ENCODE data around the gene HHAT. TPM values are rescaled to one million over a fixed set of nuclear protein-coding genes. Genes with fewer than 3 reads are reported as not detected.
A peak's percentile ranks its signal among the peaks of the same experiment; 100 is the strongest.

Gene HHAT
- total RNA-seq, 1 donor from 2014 or later, result 14.7 TPM

DNA sequence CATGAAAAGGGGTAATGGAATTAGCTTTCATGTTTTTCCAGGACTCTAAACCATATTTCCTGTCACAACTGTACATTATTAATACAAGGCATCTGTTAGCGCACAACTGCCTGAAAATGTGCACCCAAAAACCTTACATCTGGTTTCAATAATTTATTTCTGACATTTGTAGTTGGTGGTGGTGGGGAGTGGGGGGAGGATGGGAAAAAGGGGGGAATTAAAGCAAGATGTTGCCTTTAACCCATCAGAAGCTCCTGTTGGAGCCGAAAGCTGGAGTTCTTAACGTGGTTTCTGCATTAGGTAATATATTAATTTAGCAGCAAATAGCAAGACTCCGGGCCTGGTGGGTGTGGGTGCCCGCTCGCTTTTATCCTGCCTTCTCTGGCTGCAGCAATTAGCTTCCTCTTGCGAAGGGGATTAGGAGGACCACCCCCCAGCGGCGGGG lies 36.9 kb upstream of the HHAT start:
- Mint-ChIP-seq H3K36me3 (ENCODE audit: insufficient read depth) (no peaks in the 10 kb centered on the region), H3K4me3 (ENCODE audit: low read depth) (peak overlapping the region; percentile 76), H3K9me3 (ENCODE audit: low read depth) (no peaks in the 10 kb centered on the region), H3K4me1 (ENCODE audit: low read depth) (peaks cover 15% of the 10 kb centered on the region), H3K27me3 (peaks cover 8% of the 10 kb centered on the region), H3K27ac (peak overlapping the region; percentile 84)
- no peak for DNase-seq (ENCODE audit: low spot score, unreplicated experiment)
- no peak for TF ChIP-seq CTCF (IDR thresholded peaks at IDR 0.05; ENCODE audit: unreplicated experiment)

DNA sequence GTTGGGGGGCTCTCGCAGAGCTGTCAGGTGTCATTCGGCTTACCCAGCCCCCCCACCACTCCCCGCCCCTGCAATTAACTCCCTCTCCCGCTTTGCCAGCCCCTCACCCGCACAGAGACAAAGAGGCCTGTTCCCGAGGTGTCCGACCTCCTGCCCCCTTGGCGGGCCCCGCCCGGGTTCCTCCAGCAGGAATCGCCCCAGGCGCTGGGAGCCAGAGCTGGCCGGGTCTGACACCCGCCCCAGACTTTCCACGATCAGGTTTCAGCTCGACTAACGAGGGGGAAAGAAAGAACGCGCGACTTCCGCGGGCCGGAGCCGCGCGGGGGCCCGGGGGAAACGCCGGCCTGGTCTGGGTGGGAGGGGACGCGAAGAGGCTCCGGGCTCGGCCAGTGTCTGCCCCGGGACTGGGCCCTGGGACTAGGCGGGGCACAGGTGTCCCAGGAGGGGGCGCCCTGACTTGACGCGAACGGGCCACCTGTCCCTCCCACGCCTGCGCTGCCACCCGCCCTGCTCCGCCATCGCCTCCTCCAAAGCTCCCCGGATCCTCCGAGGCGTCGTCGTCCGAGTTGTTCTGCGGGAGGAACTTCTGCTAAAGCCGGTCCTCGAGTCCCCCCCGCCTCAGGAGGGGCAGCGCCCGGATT lies 36.4 kb upstream of the HHAT start:
- DNase-seq (ENCODE audit: low spot score, unreplicated experiment), result peak; percentile 76
- peak; percentile 69 for TF ChIP-seq CTCF (IDR thresholded peaks at IDR 0.05; ENCODE audit: unreplicated experiment)
- no peaks in the 10 kb centered on the region for H3K36me3 Mint-ChIP-seq (ENCODE audit: insufficient read depth)
- H3K4me1 Mint-ChIP-seq (ENCODE audit: low read depth), result peaks cover 15% of the 10 kb centered on the region
- peak overlapping the region; percentile 76 for H3K4me3 Mint-ChIP-seq (ENCODE audit: low read depth)
- peaks cover 12% of the 10 kb centered on the region for H3K27me3 Mint-ChIP-seq
- no peaks in the 10 kb centered on the region for H3K9me3 Mint-ChIP-seq (ENCODE audit: low read depth)
- H3K27ac Mint-ChIP-seq, result peak overlapping the region; percentile 90

DNA sequence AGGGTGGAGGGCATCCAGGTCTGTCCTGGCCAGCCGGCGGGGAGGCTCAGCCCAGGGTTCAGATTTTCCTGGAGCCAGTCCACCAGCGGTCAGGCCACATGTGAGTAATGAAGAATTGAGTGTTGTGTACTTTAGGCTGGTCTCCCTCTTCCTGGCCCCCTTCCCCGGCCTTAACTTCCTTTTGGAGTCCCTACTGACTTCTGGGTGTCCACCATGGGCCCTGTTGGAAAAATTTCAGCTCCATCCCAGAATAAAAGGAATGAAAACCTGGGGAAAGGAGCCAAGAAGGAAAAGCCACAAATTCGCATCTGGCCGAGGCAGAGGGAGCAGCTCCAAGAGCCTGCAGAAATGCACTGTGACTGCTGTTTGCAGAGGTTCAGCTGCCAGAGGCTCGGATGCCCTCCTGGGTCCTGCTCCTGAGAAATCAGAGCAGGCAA lies 35.5 kb upstream of the HHAT start:
- peak overlapping the region; percentile 76 for H3K4me3 Mint-ChIP-seq (ENCODE audit: low read depth)
- H3K4me1 Mint-ChIP-seq (ENCODE audit: low read depth), result peaks cover 15% of the 10 kb centered on the region
- peak overlapping the region; percentile 90 for H3K27ac Mint-ChIP-seq

GRCh38 chr1:210294999-210295745 lies 33.5 kb upstream of the HHAT start:
- Mint-ChIP-seq H3K4me1 (ENCODE audit: low read depth) (peaks cover 19% of the 10 kb centered on the region), H3K27me3 (peaks cover 13% of the 10 kb centered on the region), H3K36me3 (ENCODE audit: insufficient read depth) (no peaks in the 10 kb centered on the region), H3K9me3 (ENCODE audit: low read depth) (no peaks in the 10 kb centered on the region), H3K4me3 (ENCODE audit: low read depth) (no peak overlapping the region), H3K27ac (no peak overlapping the region)
- TF ChIP-seq CTCF (IDR thresholded peaks at IDR 0.05; ENCODE audit: unreplicated experiment), result no peak
- DNase-seq (ENCODE audit: low spot score, unreplicated experiment), result no peak

More for the DNA sequence above, 35.5 kb upstream of the HHAT start:
- Mint-ChIP-seq H3K27me3 (peaks cover 9% of the 10 kb centered on the region), H3K9me3 (ENCODE audit: low read depth) (no peaks in the 10 kb centered on the region), H3K36me3 (ENCODE audit: insufficient read depth) (no peaks in the 10 kb centered on the region)
- TF ChIP-seq CTCF (IDR thresholded peaks at IDR 0.05; ENCODE audit: unreplicated experiment), result no peak
- no peak for DNase-seq (ENCODE audit: low spot score, unreplicated experiment)

DNA sequence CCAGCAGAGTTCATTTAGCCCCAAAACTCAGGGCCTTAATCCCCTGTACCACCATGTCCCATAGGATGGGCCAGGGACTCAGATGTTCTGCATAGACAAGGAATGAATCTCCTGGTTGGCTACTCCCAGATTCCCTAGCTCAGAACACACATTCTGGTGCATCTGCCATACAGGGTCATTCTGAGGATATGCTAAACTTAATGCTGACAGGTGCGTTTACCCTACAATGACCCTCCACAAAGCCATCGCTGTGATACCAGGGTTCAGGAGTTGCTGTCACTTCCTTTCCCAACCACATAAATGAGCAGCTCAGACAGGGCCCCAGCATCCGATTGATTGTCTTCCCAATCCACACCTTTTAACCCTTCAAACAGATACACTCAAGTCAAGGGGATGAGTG lies 32.0 kb upstream of the HHAT start:
- TF ChIP-seq CTCF (IDR thresholded peaks at IDR 0.05; ENCODE audit: unreplicated experiment), result no peak
- no peak overlapping the region for H3K4me3 Mint-ChIP-seq (ENCODE audit: low read depth)
- no peak for DNase-seq (ENCODE audit: low spot score, unreplicated experiment)
- H3K4me1 Mint-ChIP-seq (ENCODE audit: low read depth), result peaks cover 19% of the 10 kb centered on the region
- H3K27me3 Mint-ChIP-seq, result peaks cover 16% of the 10 kb centered on the region
- H3K9me3 Mint-ChIP-seq (ENCODE audit: low read depth), result no peaks in the 10 kb centered on the region
- H3K36me3 Mint-ChIP-seq (ENCODE audit: insufficient read depth), result no peaks in the 10 kb centered on the region
- H3K27ac Mint-ChIP-seq, result no peak overlapping the region
